Mononuclear cell (primary cell): Measurements from ENCODE around the gene DPEP3. TPM values are rescaled to one million over a fixed set of nuclear protein-coding genes. Genes with fewer than 3 reads are reported as not detected.

Experiments
- H3K27me3 ChIP-seq: 2 replicates; pipeline ENCODE4 v1.6.0; 2011; ENCODE audit warnings: low read length, control low read depth; ENCODE audit not compliant: insufficient read depth
- H3K4me1 ChIP-seq: 2 replicates; pipeline ENCODE4 v1.5.1; 2011; ENCODE audit warnings: mild to moderate bottlenecking, low read length, control low read depth; ENCODE audit not compliant: insufficient read depth
- H3K4me3 ChIP-seq: 2 replicates; pipeline ENCODE4 v1.5.1; 2011; ENCODE audit warnings: mild to moderate bottlenecking, low read length, moderate library complexity
- H3K9me3 ChIP-seq: 2 replicates; pipeline ENCODE4 v1.5.1; 2011; ENCODE audit warnings: low read depth, mild to moderate bottlenecking, control low read depth, low read length
- total RNA-seq: library from RNA; depleted of rRNA; stranded (reverse); fragments of >200 nt; gene quantifications from one replicate; pipeline ENCODE4 v1.2.3, GENCODE V29; 2012

Gene DPEP3
- total RNA-seq, 1 donor = 0.21 TPM

DNA sequence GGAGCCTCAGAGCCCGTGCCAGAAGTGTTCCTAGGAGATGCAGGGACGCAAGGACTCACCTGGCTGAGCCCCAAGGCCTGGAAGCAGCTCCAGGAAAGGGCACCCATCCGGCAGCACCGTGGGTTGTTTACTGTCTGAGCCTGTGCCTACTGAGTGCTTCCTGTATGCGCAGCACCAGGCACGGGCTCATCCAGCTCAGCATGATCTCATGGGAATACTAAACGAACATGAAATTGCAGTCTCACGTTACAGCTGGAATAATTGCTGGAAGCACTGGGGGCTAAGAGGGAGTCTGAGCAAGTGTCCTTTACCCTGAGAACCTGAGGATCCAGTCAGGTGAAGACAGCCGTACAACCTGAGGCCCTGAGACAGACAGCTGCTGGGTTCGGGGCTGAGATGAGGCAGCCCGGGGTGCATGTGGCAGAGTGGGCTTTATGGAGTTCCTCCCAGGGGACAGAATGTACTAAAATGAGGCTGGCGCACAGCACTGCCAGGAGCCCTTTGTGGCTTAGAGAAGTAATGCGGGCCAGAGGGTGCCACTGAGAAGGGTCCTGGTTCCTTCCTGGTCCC is 54.0 kb downstream of the DPEP3 start:
- Histone ChIP-seq H3K4me3 (no peak overlapping the region), H3K27me3 (no peaks in the 10 kb centered on the region), H3K9me3 (no peaks in the 10 kb centered on the region), H3K4me1 (no peaks in the 10 kb centered on the region)

Other genes with a start within 250 kb of the DPEP3 start
- gene RANBP10, start 173.9 kb downstream of the DPEP3 start, total RNA-seq = 8.5 TPM
- gene TSNAXIP1, start 173.6 kb downstream of the DPEP3 start, total RNA-seq = 0.42 TPM
- 38.5 TPM for gene THAP11, start 138.2 kb downstream of the DPEP3 start, total RNA-seq
- gene NUTF2, start 133.6 kb downstream of the DPEP3 start, total RNA-seq = 89.1 TPM
- 20.8 TPM for gene CENPT, start 132.8 kb downstream of the DPEP3 start, total RNA-seq
- 48.1 TPM for gene EDC4, start 107.4 kb downstream of the DPEP3 start, total RNA-seq
- gene NRN1L, start 95.6 kb downstream of the DPEP3 start, total RNA-seq = not detected
- gene PSKH1, start 87.2 kb downstream of the DPEP3 start, total RNA-seq = 4.3 TPM
- 6.3 TPM for gene CTRL, start 48.6 kb downstream of the DPEP3 start, total RNA-seq
- 69.4 TPM for gene PSMB10, start 43.6 kb downstream of the DPEP3 start, total RNA-seq
- gene LCAT, start 36.4 kb downstream of the DPEP3 start, total RNA-seq = 0.84 TPM
- 6.9 TPM for gene SLC12A4, start 11.9 kb downstream of the DPEP3 start, total RNA-seq
- 17.2 TPM for gene DPEP2, start 19.0 kb upstream of the DPEP3 start, total RNA-seq
- not detected for gene DPEP2NB, start 35.4 kb upstream of the DPEP3 start, total RNA-seq
- 29.7 TPM for gene DDX28, start 42.7 kb upstream of the DPEP3 start, total RNA-seq
- gene DUS2, start 42.8 kb upstream of the DPEP3 start, total RNA-seq = 11.3 TPM
- 153 TPM for gene NFATC3, start 104.9 kb upstream of the DPEP3 start, total RNA-seq